NCI-H2029 (cell line): ENCODE data around the gene RIMS4.

Experiments used
- DNase-seq: peaks from one replicate; lab custom pipeline; 2025; lab: John Stamatoyannopoulos, UW

RIMS4 gene

GRCh38 chr20:44701858-44702256 is 108.5 kb downstream of the RIMS4 start:
- DNase-seq: no peak
